Peyer's patch (tissue), 4 donors: ENCODE results near the gene KCNQ1.

ENCODE experiments used
- POLR2A ChIP-seq, 2 donors: fragments of 450-650 bp; IDR thresholded peaks; one replicate each; pipeline ENCODE4 v1.5.1; 2017; ENCODE audit warnings: antibody characterized with exemption in 2 of 2, mild to moderate bottlenecking in 2 of 2, moderate library complexity in 2 of 2
- TF ChIP-seq, protein P1 (sequence below), 6 experiments: fragments of 450-650 bp in 4 of 6; fragments of 200-600 bp in 2 of 6; sonication (generic) in 1 of 6; IDR thresholded peaks; one replicate each; pipeline ENCODE4 v1.5.1; 2017 to 2019; ENCODE audit warnings: antibody characterized with exemption in 6 of 6, mild to moderate bottlenecking in 3 of 6, moderate library complexity in 1 of 6

DNA sequence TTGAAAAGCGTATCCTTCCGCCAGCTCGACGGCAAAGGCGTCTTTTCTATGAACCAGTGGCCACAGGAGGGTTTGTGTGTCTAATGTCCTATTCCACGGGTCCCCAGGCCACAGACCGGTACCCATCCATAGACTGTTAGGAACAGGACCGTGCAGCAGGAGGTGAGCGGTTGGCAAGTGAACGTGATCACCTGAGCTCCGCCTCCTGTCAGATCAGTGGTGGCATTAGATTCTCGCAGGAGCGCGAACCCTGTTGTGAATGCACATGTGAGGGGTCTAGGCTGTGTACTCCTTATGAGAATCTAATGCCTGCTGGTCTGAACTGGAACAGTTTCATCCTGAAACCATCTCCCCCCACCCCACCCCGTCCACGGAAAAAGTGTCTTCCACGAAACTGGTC lies 317.6 kb downstream of the KCNQ1 start:
- TF ChIP-seq POLR2A (IDR thresholded peaks at IDR 0.05): no peak
- TF ChIP-seq, protein P1, sequence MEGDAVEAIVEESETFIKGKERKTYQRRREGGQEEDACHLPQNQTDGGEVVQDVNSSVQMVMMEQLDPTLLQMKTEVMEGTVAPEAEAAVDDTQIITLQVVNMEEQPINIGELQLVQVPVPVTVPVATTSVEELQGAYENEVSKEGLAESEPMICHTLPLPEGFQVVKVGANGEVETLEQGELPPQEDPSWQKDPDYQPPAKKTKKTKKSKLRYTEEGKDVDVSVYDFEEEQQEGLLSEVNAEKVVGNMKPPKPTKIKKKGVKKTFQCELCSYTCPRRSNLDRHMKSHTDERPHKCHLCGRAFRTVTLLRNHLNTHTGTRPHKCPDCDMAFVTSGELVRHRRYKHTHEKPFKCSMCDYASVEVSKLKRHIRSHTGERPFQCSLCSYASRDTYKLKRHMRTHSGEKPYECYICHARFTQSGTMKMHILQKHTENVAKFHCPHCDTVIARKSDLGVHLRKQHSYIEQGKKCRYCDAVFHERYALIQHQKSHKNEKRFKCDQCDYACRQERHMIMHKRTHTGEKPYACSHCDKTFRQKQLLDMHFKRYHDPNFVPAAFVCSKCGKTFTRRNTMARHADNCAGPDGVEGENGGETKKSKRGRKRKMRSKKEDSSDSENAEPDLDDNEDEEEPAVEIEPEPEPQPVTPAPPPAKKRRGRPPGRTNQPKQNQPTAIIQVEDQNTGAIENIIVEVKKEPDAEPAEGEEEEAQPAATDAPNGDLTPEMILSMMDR (IDR thresholded peaks at IDR 0.05): no peak
